ENCODE data around the gene TPRG1.

The TPRG1 gene

GRCh38 chr3:189363590-189364255 is 192.0 kb downstream of the TPRG1 start:
- DNase-seq, result no peak

GRCh38 chr3:189365609-189366564 is 194.1 kb downstream of the TPRG1 start:
- no peak for DNase-seq

GRCh38 chr3:189368384-189368783 is 196.6 kb downstream of the TPRG1 start:
- DNase-seq, result no peak

GRCh38 chr3:189369636-189370035 is 197.9 kb downstream of the TPRG1 start:
- DNase-seq, result no peak

- DNase-seq, result no peak
Observed at GRCh38 chr3:189372243-189372642, 200.5 kb downstream of the TPRG1 start.
